MV-4-11 (cell line): ENCODE data around the gene ACOT13.
"Not testable (repeated sequence)": the region's sequence is repeated elsewhere in the genome, so short reads cannot be mapped to it uniquely, and the experiment has no call there.

ENCODE experiments used
- DNase-seq: peaks from one replicate; lab custom pipeline; 2025; lab: John Stamatoyannopoulos, UW

ACOT13 gene

DNA sequence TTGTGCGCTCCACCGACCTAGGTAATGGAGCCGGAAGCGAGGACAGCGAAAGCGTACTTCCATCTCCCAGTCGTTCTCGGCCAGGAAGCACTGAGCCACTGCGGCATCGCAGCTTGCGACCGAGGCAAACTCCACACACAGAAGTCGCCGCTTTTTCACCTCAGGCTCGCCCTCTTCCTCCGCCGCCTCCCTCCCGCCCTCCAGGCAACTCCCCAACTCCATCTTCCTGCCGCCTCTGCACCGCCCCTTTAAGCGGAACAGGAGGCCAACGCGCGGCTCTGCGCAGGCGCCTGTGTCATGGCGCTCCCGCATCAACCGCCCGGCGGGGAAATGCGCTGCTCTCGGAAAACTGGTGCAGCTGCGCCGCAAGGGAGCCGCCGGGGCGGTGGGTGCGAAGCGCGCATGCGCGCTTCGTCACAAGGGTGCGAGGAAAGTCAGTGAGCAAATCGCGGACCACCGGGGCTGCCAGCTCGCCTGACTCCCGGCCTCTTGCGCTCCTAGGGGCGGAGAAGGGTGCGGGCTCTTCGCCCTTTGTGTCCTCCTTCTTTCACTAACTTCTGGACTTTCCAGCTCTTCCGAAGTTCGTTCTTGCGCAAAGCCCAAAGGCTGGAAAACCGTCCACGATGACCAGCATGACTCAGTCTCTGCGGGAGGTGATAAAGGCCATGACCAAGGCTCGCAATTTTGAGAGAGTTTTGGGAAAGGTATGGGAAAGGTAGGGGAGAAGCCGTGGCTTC, at the start of gene ACOT13, which contains the start of gene TDP2:
Gene ACOT13, plus strand, starts transcription at position 437 of the 737 bp plus-strand sequence. Its CDS starts 187 bp downstream, at position 624.
Gene TDP2, minus strand, starts transcription at position 259 of the 737 bp plus-strand sequence. Its CDS starts 37 bp downstream, at position 222.
- DNase-seq = peak; percentile 94

GRCh38 chr6:24619661-24620060, 47.2 kb upstream of the ACOT13 start:
- no peak for DNase-seq

GRCh38 chr6:24620637-24621036, 46.2 kb upstream of the ACOT13 start:
- DNase-seq = peak; percentile 1

GRCh38 chr6:24621626-24622289, 45.1 kb upstream of the ACOT13 start:
- DNase-seq = no peak

DNA sequence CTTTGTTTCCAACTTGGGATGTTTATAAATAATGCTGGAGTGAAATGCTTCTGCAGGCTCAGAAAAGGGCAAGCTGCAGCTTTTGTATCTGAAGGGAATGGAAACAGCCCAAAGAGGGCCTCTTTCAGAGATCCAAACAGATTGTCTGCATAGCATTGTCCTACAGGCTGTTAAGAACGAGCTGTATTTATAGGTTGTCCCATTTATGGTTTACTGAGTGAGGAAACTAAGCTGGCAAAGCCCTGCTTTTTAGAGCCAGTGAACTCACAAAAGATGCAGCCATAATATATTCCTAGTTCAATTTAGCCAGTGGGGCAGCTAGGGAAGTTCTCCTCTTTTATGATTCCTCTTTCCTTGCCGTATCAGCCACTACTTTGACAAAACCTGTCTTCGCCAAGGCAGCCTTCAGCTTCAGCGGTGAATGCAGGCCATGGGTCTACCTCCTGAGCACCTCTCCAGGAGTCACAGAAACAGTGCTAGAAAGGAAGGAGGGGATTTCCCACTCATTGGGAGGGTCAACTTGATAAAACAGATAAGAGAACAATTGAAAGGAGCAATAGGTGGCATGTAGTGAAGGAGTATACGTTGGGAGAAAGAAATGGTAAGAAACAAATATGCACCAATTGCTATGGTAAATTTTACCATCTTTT, 35.9 kb upstream of the ACOT13 start:
- no peak for DNase-seq

- DNase-seq = no peak
These were observed 35.2 kb upstream of the ACOT13 start for GRCh38 chr6:24631671-24632070.

- DNase-seq = no peak
These were observed 34.3 kb upstream of the ACOT13 start for GRCh38 chr6:24632573-24632972.

- DNase-seq = no peak
These were observed 30.2 kb upstream of the ACOT13 start for GRCh38 chr6:24636681-24637080.

DNA sequence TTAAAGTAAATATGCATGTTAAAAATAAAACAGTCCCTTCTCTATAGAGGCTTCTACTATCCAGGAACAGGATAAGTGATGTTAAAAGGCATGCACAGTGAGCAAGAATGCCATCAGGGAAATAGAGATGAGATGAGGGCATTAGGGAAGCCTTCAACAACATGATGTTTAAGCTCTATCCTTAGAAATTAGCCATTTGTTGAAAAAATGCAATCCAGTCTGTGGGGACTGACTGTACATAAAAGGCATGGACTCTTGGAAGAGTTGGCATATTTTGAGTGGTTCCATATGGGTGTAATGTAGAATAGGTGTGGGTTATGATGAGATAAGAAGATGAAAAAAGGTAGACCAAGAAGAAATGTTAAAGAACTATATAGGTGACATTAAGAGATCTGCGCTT, 26.7 kb upstream of the ACOT13 start:
- DNase-seq = no peak

GRCh38 chr6:24640631-24641030, 26.2 kb upstream of the ACOT13 start:
- not testable (repeated sequence) for DNase-seq

GRCh38 chr6:24642061-24642460, 24.8 kb upstream of the ACOT13 start:
- DNase-seq = no peak

- no peak for DNase-seq
These were observed 23.0 kb upstream of the ACOT13 start for GRCh38 chr6:24643920-24644319.

GRCh38 chr6:24644377-24644776, 22.5 kb upstream of the ACOT13 start:
- no peak for DNase-seq

- DNase-seq = no peak
These were observed 20.1 kb upstream of the ACOT13 start for GRCh38 chr6:24646771-24647170.

DNA sequence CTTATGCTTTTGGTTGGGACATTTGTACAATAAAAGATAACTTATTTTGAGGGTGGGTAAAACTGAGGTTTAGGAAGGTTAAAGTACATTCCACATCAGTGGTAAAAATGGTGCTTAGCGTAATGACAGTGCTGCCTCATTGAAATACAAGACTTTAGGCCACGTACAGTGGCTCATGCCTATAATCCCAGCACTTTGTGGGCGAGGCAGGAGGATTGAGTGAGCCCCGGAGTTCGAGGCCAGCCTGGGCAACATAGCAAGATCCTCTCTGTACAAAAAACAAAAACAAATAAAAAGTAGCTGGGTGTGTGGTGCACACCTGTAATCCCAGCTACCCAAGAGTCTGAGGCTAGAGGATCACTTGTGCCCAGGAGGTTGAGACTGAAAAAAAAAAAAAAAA, 18.6 kb upstream of the ACOT13 start:
- DNase-seq = no peak

GRCh38 chr6:24649691-24650090, 17.2 kb upstream of the ACOT13 start:
- no peak for DNase-seq

DNA sequence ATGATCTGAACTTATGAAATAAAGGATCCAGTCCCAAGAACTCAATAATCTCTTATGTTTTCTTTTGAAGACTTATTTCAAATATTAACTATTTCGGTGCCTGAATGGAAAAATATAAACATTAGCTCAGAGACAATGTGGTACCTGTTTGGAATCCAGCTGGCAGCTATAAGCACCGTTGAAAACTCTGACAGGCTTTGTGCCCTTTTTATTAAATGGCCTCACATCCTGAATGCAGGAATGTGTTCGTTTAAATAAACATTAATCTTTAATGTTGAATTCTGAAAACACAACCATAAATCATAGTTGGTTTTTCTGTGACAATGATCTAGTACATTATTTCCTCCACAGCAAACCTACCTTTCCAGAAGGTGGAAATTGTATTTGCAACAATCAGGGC, 16.5 kb upstream of the ACOT13 start:
- no peak for DNase-seq

GRCh38 chr6:24655215-24655614, 11.7 kb upstream of the ACOT13 start:
- DNase-seq = no peak

- DNase-seq = no peak
These were observed 8.0 kb upstream of the ACOT13 start for GRCh38 chr6:24658573-24659560.

DNA sequence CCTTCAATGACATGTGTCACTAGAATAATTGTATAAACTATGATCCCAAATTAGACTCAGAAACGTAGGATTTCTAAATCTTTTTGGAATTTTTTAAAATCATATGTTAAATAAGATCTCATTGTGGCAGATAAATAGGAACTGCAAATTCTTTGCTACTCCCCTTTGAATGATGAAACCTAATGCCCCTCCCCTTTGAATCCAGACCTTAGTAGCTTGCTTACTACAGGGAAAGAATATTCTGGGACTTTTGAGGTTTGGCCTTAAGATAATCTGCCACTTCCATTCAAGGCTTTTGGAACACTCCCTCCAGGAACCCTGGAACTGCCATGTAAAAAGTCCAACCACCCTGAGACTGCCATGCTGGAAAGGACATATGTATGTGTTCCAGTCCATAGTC, 7.3 kb upstream of the ACOT13 start:
- no peak for DNase-seq

- DNase-seq = no peak
These were observed 6.8 kb upstream of the ACOT13 start for GRCh38 chr6:24660105-24660504.

DNA sequence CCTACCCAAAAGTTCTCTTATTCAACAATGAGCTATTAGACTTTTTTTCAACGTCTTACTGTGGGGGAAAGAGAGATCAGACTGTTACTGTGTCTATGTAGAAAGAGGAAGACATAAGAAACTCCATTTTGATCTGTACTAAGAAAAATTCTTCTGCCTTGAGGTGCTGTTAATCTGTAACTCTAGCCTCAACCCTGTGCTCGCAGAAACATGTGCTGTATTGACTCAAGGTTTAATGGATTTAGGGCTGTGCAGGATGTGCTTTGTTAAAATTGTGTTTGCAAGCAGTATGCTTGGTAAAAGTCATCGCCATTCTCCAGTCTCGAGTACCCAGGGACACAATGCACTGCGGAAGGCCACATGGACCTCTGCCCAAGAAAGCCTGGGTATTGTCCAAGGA, 5.1 kb upstream of the ACOT13 start:
- DNase-seq = not testable (repeated sequence)
